Eye (tissue), 1 donor: ENCODE results near the gene BHLHA15.

Experiments used
- DNase-seq: peaks from one replicate; pipeline ENCODE4 v3.0.0-alpha.2; 2015

The BHLHA15 gene

GRCh38 chr7:98250789-98251188, 39.5 kb downstream of the BHLHA15 start:
- no peak for DNase-seq

GRCh38 chr7:98251231-98251600, 40.0 kb downstream of the BHLHA15 start:
- no peak for DNase-seq

GRCh38 chr7:98251601-98252424, 40.6 kb downstream of the BHLHA15 start, which contains the start of gene TECPR1:
Gene TECPR1 (minus strand): TSS chr7:98252232. CDS start chr7:98246146, 6,086 bp downstream.
- peak; percentile 94 for DNase-seq

GRCh38 chr7:98252425-98253054, 41.3 kb downstream of the BHLHA15 start:
- DNase-seq = no peak

- no peak for DNase-seq
These were observed 43.3 kb downstream of the BHLHA15 start for GRCh38 chr7:98254516-98254915.

GRCh38 chr7:98254951-98255610, 43.8 kb downstream of the BHLHA15 start:
- DNase-seq = no peak

- no peak for DNase-seq
These were observed 45.2 kb downstream of the BHLHA15 start for GRCh38 chr7:98256431-98256830.

- DNase-seq = no peak
These were observed 46.5 kb downstream of the BHLHA15 start for GRCh38 chr7:98257701-98258100.
